ENCODE data around the gene GAST. TPM values are rescaled to one million over a fixed set of nuclear protein-coding genes. Genes with fewer than 3 reads are reported as not detected.

GAST gene
- total and polyA plus RNA-seq, 2 of the 13 experiments (the other 11 are each of a cell fraction or from before 2014, with no cell fraction given), result 0.32 to 0.42 TPM

- peak; percentile 63; the same call in 1 of the 2 replicates for TF ChIP-seq AFF4 (CRISPR knock-in tag; IDR thresholded peaks at IDR 0.05)
- no peak for TF ChIP-seq KDM1A (CRISPR knock-in tag; IDR thresholded peaks at IDR 0.05)
- TF ChIP-seq, protein P1, sequence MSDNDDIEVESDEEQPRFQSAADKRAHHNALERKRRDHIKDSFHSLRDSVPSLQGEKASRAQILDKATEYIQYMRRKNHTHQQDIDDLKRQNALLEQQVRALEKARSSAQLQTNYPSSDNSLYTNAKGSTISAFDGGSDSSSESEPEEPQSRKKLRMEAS (IDR thresholded peaks at IDR 0.05), result peak; percentile 95
- TF ChIP-seq ZNF468 (CRISPR knock-in tag; IDR thresholded peaks at IDR 0.05), result 0 out of 2 replicates have a peak, but pooled peaks have one; percentile 12
- TF ChIP-seq PAX8 (CRISPR knock-in tag; IDR thresholded peaks at IDR 0.05; ENCODE audit: borderline replicate concordance), result no peak
- 0 out of 2 replicates have a peak, but pooled peaks have one; percentile 79 for TF ChIP-seq ZSCAN12 (CRISPR knock-in tag; IDR thresholded peaks at IDR 0.05)
- no peak for TF ChIP-seq ZNF574 (CRISPR knock-in tag; IDR thresholded peaks at IDR 0.05)
- 0 out of 2 replicates have a peak, but pooled peaks have one; percentile 5 for TF ChIP-seq DPF2 (CRISPR knock-in tag; IDR thresholded peaks at IDR 0.05; ENCODE audit: borderline replicate concordance, low read depth)
- TF ChIP-seq ONECUT2 (CRISPR knock-in tag; IDR thresholded peaks at IDR 0.05), result no peak
- peak; percentile 94 for TF ChIP-seq ARID4A (CRISPR knock-in tag; IDR thresholded peaks at IDR 0.05; ENCODE audit: borderline replicate concordance)
- no peak for TF ChIP-seq CHCHD3 (CRISPR knock-in tag; IDR thresholded peaks at IDR 0.05)
- TF ChIP-seq ZNF431 (CRISPR knock-in tag; IDR thresholded peaks at IDR 0.05; ENCODE audit: borderline replicate concordance, low read depth), result peak; percentile 83; the same call in 1 of the 2 replicates
- no peak for TF ChIP-seq ZBTB1 (CRISPR knock-in tag; IDR thresholded peaks at IDR 0.05; ENCODE audit: borderline replicate concordance)
- TF ChIP-seq BRF2 (CRISPR knock-in tag; IDR thresholded peaks at IDR 0.05), result 0 out of 2 replicates have a peak, but pooled peaks have one; percentile 52
Observed at GRCh38 chr17:41689497-41690299, 22.4 kb upstream of the GAST start (continued).

Measured in HepG2 (cell line).